ENCODE data around the gene SEMA3B.

DNA sequence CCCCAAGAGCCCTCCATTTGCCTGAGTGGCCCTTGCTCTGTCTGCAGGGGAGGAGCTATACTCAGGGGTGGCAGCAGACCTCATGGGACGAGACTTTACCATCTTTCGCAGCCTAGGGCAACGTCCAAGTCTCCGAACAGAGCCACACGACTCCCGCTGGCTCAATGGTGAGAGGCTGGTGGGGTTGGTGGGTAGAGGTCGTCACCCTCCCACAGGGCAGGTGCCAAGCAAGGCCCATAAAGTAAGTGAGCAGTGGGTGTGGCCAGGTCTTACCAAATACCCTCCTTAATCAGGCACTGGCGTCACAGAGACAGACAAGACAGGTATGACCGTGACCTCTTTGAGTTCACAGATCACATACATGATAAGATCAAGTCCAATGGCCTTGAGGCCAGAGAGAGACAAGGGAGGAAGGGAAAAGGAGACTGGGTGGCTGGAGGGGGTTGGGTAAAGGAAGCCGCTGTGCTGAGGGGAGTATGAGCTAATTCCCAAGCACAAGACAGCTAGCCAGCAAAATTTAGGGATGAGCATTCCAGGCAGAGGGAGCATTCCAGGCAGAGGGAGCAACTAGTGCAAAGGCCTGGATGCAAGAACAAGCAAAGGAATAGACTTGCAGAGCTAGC is 2.5 kb downstream of the SEMA3B start:
- TF ChIP-seq POLR2A (IDR thresholded peaks at IDR 0.05; ENCODE audit: low read depth, low read length), result no peak
- TF ChIP-seq POLR2AphosphoS5 (IDR thresholded peaks at IDR 0.05; ENCODE audit: low read depth, low read length), result no peak
- TF ChIP-seq SPI1 (IDR thresholded peaks at IDR 0.05; ENCODE audit: low read depth, low read length), result no peak
- no peak for TF ChIP-seq TAF1 (IDR thresholded peaks at IDR 0.05; ENCODE audit: low read depth, low read length)
- no peak for TF ChIP-seq PAX5 (IDR thresholded peaks at IDR 0.05; ENCODE audit: insufficient read depth, low read length, severe bottlenecking)
